MM.1S (cell line): Measurements from ENCODE around the gene NCAPH2.

Experiments
- DNase-seq: peaks from one replicate; pipeline ENCODE4 v3.0.0-alpha.2; 2015
- H2AFZ ChIP-seq: fragments of 300-600 bp; sonication (generic); 2 replicates; pipeline ENCODE4 v1.6.0; 2016; ENCODE audit warnings: antibody characterized with exemption, low read length
- H3F3A ChIP-seq: fragments of 300-600 bp; sonication (generic); 2 replicates; pipeline ENCODE4 v1.6.1; 2016; ENCODE audit warnings: mild to moderate bottlenecking, antibody characterized with exemption, low read length, moderate library complexity, mixed read lengths; ENCODE audit not compliant: insufficient read depth
- H3K27ac ChIP-seq: fragments of 300-600 bp; sonication (generic); 2 replicates; pipeline ENCODE4 v1.5.1; 2016; ENCODE audit warnings: mild to moderate bottlenecking, low read length
- H3K27me3 ChIP-seq: fragments of 300-600 bp; sonication (generic); replicated peaks from 2 replicates; pipeline ENCODE4 v1.6.0; 2016; ENCODE audit warnings: low read length; ENCODE audit not compliant: insufficient read depth
- H3K36me3 ChIP-seq: fragments of 300-600 bp; sonication (generic); replicated peaks from 2 replicates; pipeline ENCODE4 v1.6.1; 2016; ENCODE audit warnings: mild to moderate bottlenecking, low read length, mixed read lengths; ENCODE audit not compliant: insufficient read depth
- H3K4me1 ChIP-seq: fragments of 300-600 bp; sonication (generic); 2 replicates; pipeline ENCODE4 v1.6.1; 2016; ENCODE audit warnings: low read length, mixed read lengths
- H3K4me2 ChIP-seq: fragments of 300-600 bp; sonication (generic); 2 replicates; pipeline ENCODE4 v1.6.0; 2016; ENCODE audit warnings: low read depth, low read length
- H3K4me3 ChIP-seq: fragments of 300-600 bp; sonication (generic); 2 replicates; pipeline ENCODE4 v1.5.1; 2016; ENCODE audit warnings: low read length, mixed read lengths
- H3K79me2 ChIP-seq: fragments of 300-600 bp; sonication (generic); 2 replicates; pipeline ENCODE4 v1.6.1; 2016; ENCODE audit warnings: mixed run types, low read length, mixed read lengths
- H3K9ac ChIP-seq: fragments of 300-600 bp; sonication (generic); 2 replicates; pipeline ENCODE4 v1.6.1; 2016; ENCODE audit warnings: low read length, mixed read lengths
- H3K9me2 ChIP-seq: fragments of 300-600 bp; sonication (generic); replicated peaks from 2 replicates; pipeline ENCODE4 v1.6.1; 2016; ENCODE audit warnings: mild to moderate bottlenecking, low read length, mixed read lengths; ENCODE audit not compliant: insufficient read depth
- H3K9me3 ChIP-seq: fragments of 300-600 bp; sonication (generic); replicated peaks from 2 replicates; pipeline ENCODE4 v1.6.1; 2016; ENCODE audit warnings: mild to moderate bottlenecking, low read length, mixed read lengths; ENCODE audit not compliant: insufficient read depth
- H4K20me1 ChIP-seq: fragments of 300-600 bp; sonication (generic); 2 replicates; pipeline ENCODE4 v1.6.1; 2016; ENCODE audit warnings: mild to moderate bottlenecking, low read length, moderate library complexity, mixed read lengths; ENCODE audit not compliant: insufficient read depth
- EZH2 ChIP-seq: fragments of 300-600 bp; sonication (generic); optimal IDR thresholded peaks from 2 replicates; pipeline ENCODE3; 2017; ENCODE audit warnings: low read depth, mild to moderate bottlenecking, antibody characterized with exemption, low read length, mixed read lengths
- EZH2phosphoT487 ChIP-seq: fragments of 300-600 bp; sonication (generic); IDR thresholded peaks from 2 replicates; pipeline ENCODE4 v1.6.1; 2018; ENCODE audit warnings: antibody characterized with exemption, low read length
- TF ChIP-seq, protein P1 (sequence below): fragments of 300-600 bp; sonication (generic); IDR thresholded peaks from 2 replicates; pipeline ENCODE4 v1.5.1; 2016; ENCODE audit warnings: antibody characterized with exemption, low read length, mixed read lengths

Gene NCAPH2

GRCh38 chr22:50568626-50569025 is 60.6 kb downstream of the NCAPH2 start:
- Histone ChIP-seq H3K4me2 (no peak overlapping the region), H4K20me1 (no peaks in the 10 kb centered on the region)

GRCh38 chr22:50569041-50569459 is 61.0 kb downstream of the NCAPH2 start:
- Histone ChIP-seq H3K79me2 (no peaks in the 10 kb centered on the region), H3K9ac (no peak overlapping the region), H3K27me3 (peaks cover 15% of the 10 kb centered on the region), H2AFZ (no peak overlapping the region), H3K9me3 (no peaks in the 10 kb centered on the region), H3K4me2 (no peak overlapping the region), H3K36me3 (no peaks in the 10 kb centered on the region), H3F3A (no peaks in the 10 kb centered on the region), H3K4me3 (no peak overlapping the region), H3K9me2 (no peaks in the 10 kb centered on the region), H4K20me1 (no peaks in the 10 kb centered on the region), H3K27ac (no peak overlapping the region), H3K4me1 (no peaks in the 10 kb centered on the region)
- no peak for DNase-seq
- TF ChIP-seq, protein P1, sequence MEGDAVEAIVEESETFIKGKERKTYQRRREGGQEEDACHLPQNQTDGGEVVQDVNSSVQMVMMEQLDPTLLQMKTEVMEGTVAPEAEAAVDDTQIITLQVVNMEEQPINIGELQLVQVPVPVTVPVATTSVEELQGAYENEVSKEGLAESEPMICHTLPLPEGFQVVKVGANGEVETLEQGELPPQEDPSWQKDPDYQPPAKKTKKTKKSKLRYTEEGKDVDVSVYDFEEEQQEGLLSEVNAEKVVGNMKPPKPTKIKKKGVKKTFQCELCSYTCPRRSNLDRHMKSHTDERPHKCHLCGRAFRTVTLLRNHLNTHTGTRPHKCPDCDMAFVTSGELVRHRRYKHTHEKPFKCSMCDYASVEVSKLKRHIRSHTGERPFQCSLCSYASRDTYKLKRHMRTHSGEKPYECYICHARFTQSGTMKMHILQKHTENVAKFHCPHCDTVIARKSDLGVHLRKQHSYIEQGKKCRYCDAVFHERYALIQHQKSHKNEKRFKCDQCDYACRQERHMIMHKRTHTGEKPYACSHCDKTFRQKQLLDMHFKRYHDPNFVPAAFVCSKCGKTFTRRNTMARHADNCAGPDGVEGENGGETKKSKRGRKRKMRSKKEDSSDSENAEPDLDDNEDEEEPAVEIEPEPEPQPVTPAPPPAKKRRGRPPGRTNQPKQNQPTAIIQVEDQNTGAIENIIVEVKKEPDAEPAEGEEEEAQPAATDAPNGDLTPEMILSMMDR: no peak
- no peak for TF ChIP-seq EZH2phosphoT487
- no peak for TF ChIP-seq EZH2

More at GRCh38 chr22:50568626-50569025, 60.6 kb downstream of the NCAPH2 start:
- H2AFZ ChIP-seq: no peak overlapping the region
- no peaks in the 10 kb centered on the region for H3F3A ChIP-seq
- H3K9me3 ChIP-seq: no peaks in the 10 kb centered on the region
- H3K9ac ChIP-seq: no peak overlapping the region
- no peaks in the 10 kb centered on the region for H3K4me1 ChIP-seq
- H3K79me2 ChIP-seq: no peaks in the 10 kb centered on the region
- peaks cover 17% of the 10 kb centered on the region for H3K27me3 ChIP-seq
- DNase-seq: no peak
- H3K36me3 ChIP-seq: no peaks in the 10 kb centered on the region
- H3K9me2 ChIP-seq: no peaks in the 10 kb centered on the region
- no peak overlapping the region for H3K27ac ChIP-seq
- no peak overlapping the region for H3K4me3 ChIP-seq
- TF ChIP-seq EZH2phosphoT487 (no peak), EZH2 (no peak)
- TF ChIP-seq, protein P1: no peak

DNA sequence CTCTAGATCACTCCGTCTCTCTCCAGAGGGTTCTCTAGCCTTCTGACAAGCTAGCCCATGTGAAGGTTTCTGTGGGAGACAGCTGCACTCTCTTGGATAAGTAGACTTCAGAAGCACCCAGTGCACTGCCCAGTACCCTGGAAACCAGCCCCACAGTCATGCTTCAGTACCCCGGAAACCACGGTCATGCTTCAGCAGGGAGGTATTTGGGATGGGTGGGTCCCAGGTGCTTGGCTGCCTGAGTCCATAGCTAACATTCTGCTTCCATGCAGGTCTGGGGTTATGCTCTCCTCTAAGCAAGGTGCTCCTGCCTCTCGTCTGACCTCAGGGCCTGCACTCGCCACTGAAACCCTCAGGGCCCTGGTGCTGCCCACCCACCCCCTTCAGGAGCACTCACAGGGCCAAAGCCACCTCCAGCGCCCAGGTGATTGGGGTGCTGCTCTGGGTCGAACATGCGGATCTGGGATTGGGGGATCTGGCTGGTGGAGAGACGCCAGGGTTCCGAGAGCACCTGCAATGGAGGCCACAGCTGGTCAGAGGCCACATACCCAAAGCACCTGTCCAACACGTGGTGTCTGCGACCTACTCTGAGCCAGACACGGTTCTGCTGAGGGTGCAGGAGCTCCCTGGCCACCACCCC is 62.0 kb downstream of the NCAPH2 start:
- DNase-seq: no peak
- TF ChIP-seq, protein P1: no peak
- TF ChIP-seq EZH2 (no peak), EZH2phosphoT487 (no peak)
- H3K27me3 ChIP-seq: peaks cover 5% of the 10 kb centered on the region; the same call in 1 of the 2 replicates
- H3K79me2 ChIP-seq: no peaks in the 10 kb centered on the region
- no peak overlapping the region for H3K27ac ChIP-seq
- no peaks in the 10 kb centered on the region for H3K4me1 ChIP-seq
- no peaks in the 10 kb centered on the region for H3F3A ChIP-seq
- H4K20me1 ChIP-seq: no peaks in the 10 kb centered on the region
- no peak overlapping the region for H3K4me2 ChIP-seq
- H2AFZ ChIP-seq: no peak overlapping the region
- H3K4me3 ChIP-seq: no peak overlapping the region
- no peaks in the 10 kb centered on the region for H3K36me3 ChIP-seq
- H3K9me3 ChIP-seq: no peaks in the 10 kb centered on the region
- no peak overlapping the region for H3K9ac ChIP-seq
- H3K9me2 ChIP-seq: no peaks in the 10 kb centered on the region
